Skeletal muscle tissue (tissue), 4 donors: ENCODE data around the gene DHFR. TPM values are rescaled to one million over a fixed set of nuclear protein-coding genes. Genes with fewer than 3 reads are reported as not detected.

Source experiments
- H3K27ac ChIP-seq: one replicate; pipeline ENCODE4 v1.7.0; 2013; ENCODE audit warnings: mild to moderate bottlenecking, low read depth, low read length, inconsistent platforms
- H3K27me3 ChIP-seq, 3 donors: one replicate each; pipeline ENCODE4 v1.7.0; 2013; ENCODE audit warnings: low read length in 3 of 3; ENCODE audit not compliant: control insufficient read depth in 3 of 3, insufficient read depth in 3 of 3
- H3K36me3 ChIP-seq, 3 donors: one replicate each; pipeline ENCODE4 v1.7.0; 2013; ENCODE audit warnings: low read length in 3 of 3; ENCODE audit not compliant: control insufficient read depth in 3 of 3, insufficient read depth in 3 of 3
- H3K4me1 ChIP-seq, 3 donors: one replicate each; pipeline ENCODE4 v1.7.0; 2013; ENCODE audit warnings: low read length in 3 of 3, mild to moderate bottlenecking in 3 of 3; ENCODE audit not compliant: control insufficient read depth in 3 of 3, insufficient read depth in 3 of 3
- H3K4me3 ChIP-seq, 3 donors: one replicate each; pipeline ENCODE4 v1.7.0; 2013; ENCODE audit warnings: low read length in 3 of 3
- H3K9ac ChIP-seq, 3 donors: one replicate each; pipeline ENCODE4 v1.7.0; 2013; ENCODE audit warnings: low read length in 3 of 3, mild to moderate bottlenecking in 3 of 3, moderate library complexity in 2 of 3, low read depth in 1 of 3
- H3K9me3 ChIP-seq, 3 donors: one replicate each; pipeline ENCODE4 v1.7.0; 2013; ENCODE audit warnings: low read length in 3 of 3; ENCODE audit not compliant: control insufficient read depth in 3 of 3
- total RNA-seq: library from RNA; depleted of rRNA; stranded (reverse); fragments of >200 nt; gene quantifications from one replicate; pipeline ENCODE4 v1.2.3, GENCODE V29; 2014
- donor health status: Osteomylitis.

DHFR gene
- total RNA-seq, 1 donor from 2014 or later = 13.0 TPM

GRCh38 chr5:80659106-80659505, 4.3 kb upstream of the DHFR start:
- Histone ChIP-seq H3K4me1 (peaks cover 2 to 7% (median 5%) of the 10 kb centered on the region in 3 donors), H3K36me3 (peaks cover 7 to 30% (median 10%) of the 10 kb centered on the region in 3 donors), H3K27me3 (no peaks in the 10 kb centered on the region), H3K27ac (no peak overlapping the region), H3K9ac (no peak overlapping the region), H3K4me3 (no peak overlapping the region), H3K9me3 (no peaks in the 10 kb centered on the region)

GRCh38 chr5:80656425-80656824, 1.6 kb upstream of the DHFR start:
- Histone ChIP-seq H3K9ac (no peak overlapping the region), H3K36me3 (peaks cover 7 to 30% (median 10%) of the 10 kb centered on the region in 3 donors)

GRCh38 chr5:80655231-80655774, 520 bp upstream of the DHFR start:
- Histone ChIP-seq H3K9me3 (no peaks in the 10 kb centered on the region), H3K36me3 (peaks cover 7 to 30% (median 10%) of the 10 kb centered on the region in 3 donors), H3K9ac (peak overlapping the region; percentile 66 to 97 (median 76)), H3K4me3 (peak overlapping the region; percentile 89 to 92 (median 89)), H3K4me1 (peaks cover 4 to 13% (median 12%) of the 10 kb centered on the region in 3 donors), H3K27me3 (no peaks in the 10 kb centered on the region), H3K27ac (peak overlapping the region; percentile 84)

More at GRCh38 chr5:80656425-80656824, 1.6 kb upstream of the DHFR start:
- Histone ChIP-seq H3K4me1 (peaks cover 4 to 13% (median 12%) of the 10 kb centered on the region in 3 donors), H3K27me3 (no peaks in the 10 kb centered on the region), H3K9me3 (no peaks in the 10 kb centered on the region), H3K4me3 (no peak overlapping the region), H3K27ac (no peak overlapping the region)

GRCh38 chr5:80654054-80654390, 761 bp downstream of the DHFR start:
- no peaks in the 10 kb centered on the region for H3K27me3 ChIP-seq
- H3K27ac ChIP-seq = no peak overlapping the region
- H3K9ac ChIP-seq = peak overlapping the region in 2 of 3 donors; percentile 51 to 62
- peak overlapping the region; percentile 61 to 74 (median 73) for H3K4me3 ChIP-seq
- H3K4me1 ChIP-seq = peaks cover 4 to 13% (median 12%) of the 10 kb centered on the region in 3 donors
- H3K9me3 ChIP-seq = no peaks in the 10 kb centered on the region
- peaks cover under 1 to 20% (median 5%) of the 10 kb centered on the region in 3 donors for H3K36me3 ChIP-seq

- Histone ChIP-seq H3K36me3 (peaks cover 3 to 19% (median 5%) of the 10 kb centered on the region in 3 donors), H3K9me3 (no peaks in the 10 kb centered on the region), H3K27ac (no peak overlapping the region), H3K9ac (no peak overlapping the region), H3K4me1 (peaks cover 4 to 13% (median 12%) of the 10 kb centered on the region in 3 donors), H3K4me3 (peak overlapping the region in 1 of 3 donors; percentile 61), H3K27me3 (no peaks in the 10 kb centered on the region)
Measured at GRCh38 chr5:80653502-80653901, 1.3 kb downstream of the DHFR start.

GRCh38 chr5:80646926-80647325, 7.9 kb downstream of the DHFR start:
- Histone ChIP-seq H3K36me3 (peaks cover 3 to 15% (median 3%) of the 10 kb centered on the region in 3 donors), H3K9me3 (no peaks in the 10 kb centered on the region), H3K27ac (no peak overlapping the region), H3K4me1 (no peaks in the 10 kb centered on the region), H3K27me3 (no peaks in the 10 kb centered on the region), H3K9ac (no peak overlapping the region), H3K4me3 (no peak overlapping the region)

- H3K4me3 ChIP-seq = no peak overlapping the region
- H3K9me3 ChIP-seq = no peaks in the 10 kb centered on the region
- no peaks in the 10 kb centered on the region for H3K4me1 ChIP-seq
- no peak overlapping the region for H3K27ac ChIP-seq
- no peaks in the 10 kb centered on the region for H3K27me3 ChIP-seq
- no peak overlapping the region for H3K9ac ChIP-seq
- H3K36me3 ChIP-seq = peaks cover 3 to 21% (median 10%) of the 10 kb centered on the region in 3 donors
Measured at GRCh38 chr5:80644900-80645299, 9.9 kb downstream of the DHFR start.

GRCh38 chr5:80641353-80641752, 13.4 kb downstream of the DHFR start:
- no peak overlapping the region for H3K9ac ChIP-seq
- H3K27me3 ChIP-seq = no peaks in the 10 kb centered on the region
- no peak overlapping the region for H3K27ac ChIP-seq
- H3K36me3 ChIP-seq = peaks cover 3 to 21% (median 10%) of the 10 kb centered on the region in 3 donors
- no peak overlapping the region for H3K4me3 ChIP-seq
- H3K9me3 ChIP-seq = no peaks in the 10 kb centered on the region
- no peaks in the 10 kb centered on the region for H3K4me1 ChIP-seq

GRCh38 chr5:80634193-80634592, 20.6 kb downstream of the DHFR start:
- Histone ChIP-seq H3K27me3 (no peaks in the 10 kb centered on the region), H3K36me3 (peaks cover 2 to 24% (median 5%) of the 10 kb centered on the region in 3 donors)

GRCh38 chr5:80632700-80633099, 22.1 kb downstream of the DHFR start:
- Histone ChIP-seq H3K27me3 (no peaks in the 10 kb centered on the region), H3K27ac (no peak overlapping the region), H3K4me3 (no peak overlapping the region), H3K36me3 (peaks cover 2 to 18% (median 5%) of the 10 kb centered on the region in 3 donors), H3K4me1 (no peaks in the 10 kb centered on the region), H3K9me3 (no peaks in the 10 kb centered on the region), H3K9ac (no peak overlapping the region)

More at GRCh38 chr5:80634193-80634592, 20.6 kb downstream of the DHFR start:
- H3K27ac ChIP-seq = no peak overlapping the region
- no peak overlapping the region for H3K9ac ChIP-seq
- no peaks in the 10 kb centered on the region for H3K4me1 ChIP-seq
- H3K9me3 ChIP-seq = no peaks in the 10 kb centered on the region
- no peak overlapping the region for H3K4me3 ChIP-seq
